Subcutaneous adipose tissue (tissue), 4 donors: ENCODE measurements around the gene JMJD1C. TPM values are rescaled to one million over a fixed set of nuclear protein-coding genes. Genes with fewer than 3 reads are reported as not detected.

Experiments used
- CTCF ChIP-seq: fragments of 450-650 bp; IDR thresholded peaks from one replicate; pipeline ENCODE4 v1.5.1; 2016; ENCODE audit warnings: low read depth, mild to moderate bottlenecking, control low read depth, antibody characterized with exemption, moderate library complexity
- total RNA-seq, 4 donors: library from RNA; depleted of rRNA; stranded (reverse); fragments of >200 nt; gene quantifications; one replicate each; pipeline ENCODE4 v1.1.0, GENCODE V29; 2016

The JMJD1C gene
- total RNA-seq, 4 donors from 2014 or later, result 106 to 178 (median 171) TPM

GRCh38 chr10:63262430-63263073, 203.2 kb downstream of the JMJD1C start:
- TF ChIP-seq CTCF, result no peak

- TF ChIP-seq CTCF, result no peak
Measured at GRCh38 chr10:63261496-63261895, 204.3 kb downstream of the JMJD1C start.

- no peak for TF ChIP-seq CTCF
Measured at GRCh38 chr10:63260860-63261251, 204.9 kb downstream of the JMJD1C start.

- TF ChIP-seq CTCF, result no peak
Measured at GRCh38 chr10:63260103-63260859, 205.5 kb downstream of the JMJD1C start.

- TF ChIP-seq CTCF, result no peak
Measured at GRCh38 chr10:63258920-63259678, 206.7 kb downstream of the JMJD1C start.

GRCh38 chr10:63257778-63258177, 208.0 kb downstream of the JMJD1C start:
- TF ChIP-seq CTCF, result no peak
